Measurements from ENCODE around the gene PARVG.

Gene PARVG

GRCh38 chr22:44162960-44163359 is 17.8 kb upstream of the PARVG start:
- H3K27ac ChIP-seq (replicated peaks) = no peak overlapping the region
- no peak for TF ChIP-seq REST (IDR thresholded peaks at IDR 0.05; ENCODE audit: insufficient replicate concordance, low read depth)
- no peak for TF ChIP-seq CTCF (IDR thresholded peaks at IDR 0.05; ENCODE audit: insufficient read depth, low read length)
- TF ChIP-seq POLR2AphosphoS5 (IDR thresholded peaks at IDR 0.05; ENCODE audit: low read depth) = no peak
- no peak for TF ChIP-seq SPI1 (IDR thresholded peaks at IDR 0.05; ENCODE audit: borderline replicate concordance, low read depth)
- no peak for TF ChIP-seq GABPA (IDR thresholded peaks at IDR 0.05; ENCODE audit: low read depth)
- DNase-seq (ENCODE audit: low read depth in 1 of 2, low spot score in 1 of 2) = no peak
- no peaks in the 10 kb centered on the region for H3K27me3 ChIP-seq (ENCODE audit: insufficient read depth, poor library complexity, severe bottlenecking)
- no peak overlapping the region for H3K4me3 ChIP-seq (replicated peaks; ENCODE audit: insufficient read depth, low read length)

GRCh38 chr22:44163536-44163935 is 17.2 kb upstream of the PARVG start:
- Histone ChIP-seq H3K27me3 (ENCODE audit: insufficient read depth, poor library complexity, severe bottlenecking) (no peaks in the 10 kb centered on the region), H3K27ac (replicated peaks) (no peak overlapping the region), H3K4me3 (replicated peaks; ENCODE audit: insufficient read depth, low read length) (no peak overlapping the region)
- no peak for DNase-seq (ENCODE audit: low read depth in 1 of 2, low spot score in 1 of 2)
- TF ChIP-seq GABPA (IDR thresholded peaks at IDR 0.05; ENCODE audit: low read depth) = no peak
- no peak for TF ChIP-seq SPI1 (IDR thresholded peaks at IDR 0.05; ENCODE audit: borderline replicate concordance, low read depth)
- no peak for TF ChIP-seq REST (IDR thresholded peaks at IDR 0.05; ENCODE audit: insufficient replicate concordance, low read depth)
- no peak for TF ChIP-seq CTCF (IDR thresholded peaks at IDR 0.05; ENCODE audit: insufficient read depth, low read length)
- TF ChIP-seq POLR2AphosphoS5 (IDR thresholded peaks at IDR 0.05; ENCODE audit: low read depth) = no peak

GRCh38 chr22:44164031-44164430 is 16.7 kb upstream of the PARVG start:
- H3K27ac ChIP-seq (replicated peaks) = no peak overlapping the region
- H3K4me3 ChIP-seq (replicated peaks; ENCODE audit: insufficient read depth, low read length) = no peak overlapping the region
- H3K27me3 ChIP-seq (ENCODE audit: insufficient read depth, poor library complexity, severe bottlenecking) = no peaks in the 10 kb centered on the region
- no peak for DNase-seq (ENCODE audit: low read depth in 1 of 2, low spot score in 1 of 2)
- TF ChIP-seq REST (IDR thresholded peaks at IDR 0.05; ENCODE audit: insufficient replicate concordance, low read depth) (no peak), POLR2AphosphoS5 (IDR thresholded peaks at IDR 0.05; ENCODE audit: low read depth) (no peak), CTCF (IDR thresholded peaks at IDR 0.05; ENCODE audit: insufficient read depth, low read length) (no peak), SPI1 (IDR thresholded peaks at IDR 0.05; ENCODE audit: borderline replicate concordance, low read depth) (no peak), GABPA (IDR thresholded peaks at IDR 0.05; ENCODE audit: low read depth) (no peak)

Data from HL-60 (cell line).